WTC11 (cell line): ENCODE measurements around the gene ZNF532. TPM values are rescaled to one million over a fixed set of nuclear protein-coding genes. Genes with fewer than 3 reads are reported as not detected.

Experiments
- ATAC-seq: fragments of 200-7000 bp; cut with Tn5 transposase; 2 replicates; pipeline ENCODE4 v1.10.0; 2021; ENCODE audit warnings: mild to moderate bottlenecking, moderate library complexity
- CTCF ChIA-PET: fragments of 300-600 bp; sonication (Branson Sonifier 250); formaldehyde crosslinking; loops from one replicate; lab custom pipeline; 2021; ENCODE audit warnings: antibody characterized with exemption; lab: Charles Lee
- POLR2A ChIA-PET: fragments of 350-600 bp; sonication (Branson Sonifier 250); formaldehyde crosslinking; loops from one replicate; lab custom pipeline; 2021; ENCODE audit warnings: antibody characterized with exemption; lab: Charles Lee
- DNase-seq: peaks from one replicate; pipeline ENCODE4 v3.0.0; 2021; ENCODE audit warnings: low spot score
- H3K27ac Mint-ChIP-seq: 2 replicates; pipeline ENCODE4 v1.8.0; 2021; ENCODE audit warnings: mixed read lengths
- H3K27me3 Mint-ChIP-seq: 2 replicates; pipeline ENCODE4 v1.8.0; 2021; ENCODE audit warnings: low read depth, mild to moderate bottlenecking, moderate library complexity, mixed read lengths
- H3K36me3 Mint-ChIP-seq: 2 replicates; pipeline ENCODE4 v1.8.0; 2021; ENCODE audit warnings: mixed read lengths
- H3K4me1 Mint-ChIP-seq: 2 replicates; pipeline ENCODE4 v1.8.0; 2022; ENCODE audit warnings: mixed read lengths
- H3K4me3 Mint-ChIP-seq: 2 replicates; pipeline ENCODE4 v1.8.0; 2021; ENCODE audit warnings: mild to moderate bottlenecking, moderate library complexity, mixed read lengths
- H3K9me3 Mint-ChIP-seq: 2 replicates; pipeline ENCODE4 v1.8.0; 2021; ENCODE audit warnings: mixed read lengths
- EMX1 ChIP-seq: fragments of 250-450 bp; sonication (Bioruptor Pico); IDR thresholded peaks from 2 replicates; pipeline ENCODE4 v1.8.0; 2021; ENCODE audit warnings: mild to moderate bottlenecking
- ESRRA ChIP-seq: sonication (generic); formaldehyde crosslinking; IDR thresholded peaks from 2 replicates; pipeline ENCODE4 v1.8.1; 2022; ENCODE audit warnings: mild to moderate bottlenecking, missing genetic modification reagents, borderline replicate concordance
- FOXJ3 ChIP-seq: sonication (generic); formaldehyde crosslinking; IDR thresholded peaks from 2 replicates; pipeline ENCODE4 v1.9.0; 2021; ENCODE audit warnings: missing genetic modification reagents, mild to moderate bottlenecking, borderline replicate concordance
- FOXK1 ChIP-seq: sonication (generic); formaldehyde crosslinking; IDR thresholded peaks from 2 replicates; pipeline ENCODE4 v1.8.0; 2022; ENCODE audit warnings: mild to moderate bottlenecking, moderate library complexity, missing genetic modification reagents
- JAZF1 ChIP-seq: fragments of 250-450 bp; sonication (Bioruptor Pico); IDR thresholded peaks from 2 replicates; pipeline ENCODE4 v1.9.0; 2021; ENCODE audit warnings: moderate library complexity, mild to moderate bottlenecking, inconsistent platforms
- MYBL2 ChIP-seq: sonication (generic); formaldehyde crosslinking; IDR thresholded peaks from 2 replicates; pipeline ENCODE4 v1.8.1; 2023; ENCODE audit warnings: mild to moderate bottlenecking, moderate library complexity, missing genetic modification reagents
- NFYB ChIP-seq: sonication (generic); formaldehyde crosslinking; conservative IDR thresholded peaks from 2 replicates; pipeline ENCODE4 v1.8.0; 2022; ENCODE audit warnings: low read depth, missing genetic modification reagents
- NR1H2 ChIP-seq: sonication (generic); formaldehyde crosslinking; IDR thresholded peaks from 2 replicates; pipeline ENCODE4 v1.9.0; 2021; ENCODE audit warnings: mild to moderate bottlenecking, moderate library complexity, missing genetic modification reagents
- SMAD4 ChIP-seq: sonication (generic); formaldehyde crosslinking; IDR thresholded peaks from 2 replicates; pipeline ENCODE4 v1.8.0; 2022; ENCODE audit warnings: mild to moderate bottlenecking, missing genetic modification reagents
- SOX15 ChIP-seq: fragments of 250-450 bp; sonication (Bioruptor Pico); IDR thresholded peaks from 2 replicates; pipeline ENCODE4 v1.9.0; 2021; ENCODE audit warnings: mild to moderate bottlenecking
- TCF7 ChIP-seq: sonication (generic); formaldehyde crosslinking; IDR thresholded peaks from 2 replicates; pipeline ENCODE4 v1.8.0; 2022; ENCODE audit warnings: mild to moderate bottlenecking, low read depth, missing genetic modification reagents, moderate library complexity
- TEAD4 ChIP-seq: sonication (generic); formaldehyde crosslinking; IDR thresholded peaks from 2 replicates; pipeline ENCODE4 v1.8.0; 2022; ENCODE audit warnings: mild to moderate bottlenecking, missing genetic modification reagents
- TP53 ChIP-seq: sonication (generic); formaldehyde crosslinking; IDR thresholded peaks from 2 replicates; pipeline ENCODE4 v1.8.1; 2023; ENCODE audit warnings: mild to moderate bottlenecking, missing genetic modification reagents
- ZNF219 ChIP-seq: sonication (generic); formaldehyde crosslinking; IDR thresholded peaks from 2 replicates; pipeline ENCODE4 v1.8.0; 2023; ENCODE audit warnings: missing genetic modification reagents, mild to moderate bottlenecking, borderline replicate concordance
- ZNF396 ChIP-seq: fragments of 250-450 bp; sonication (Bioruptor Pico); IDR thresholded peaks from 2 replicates; pipeline ENCODE4 v1.8.0; 2021; ENCODE audit warnings: mild to moderate bottlenecking, moderate library complexity, borderline replicate concordance
- total RNA-seq: library from RNA; stranded (reverse); gene quantifications from 3 replicates; pipeline ENCODE4 v1.2.3, GENCODE V29; 2021
- TF ChIP-seq, protein P1 (sequence below): sonication (generic); formaldehyde crosslinking; IDR thresholded peaks from 2 replicates; pipeline ENCODE4 v1.8.1; 2023; ENCODE audit warnings: mild to moderate bottlenecking, missing genetic modification reagents
- TF ChIP-seq, protein P2 (sequence below): sonication (generic); formaldehyde crosslinking; IDR thresholded peaks from 2 replicates; pipeline ENCODE4 v1.8.1; 2022; ENCODE audit warnings: missing genetic modification reagents, borderline replicate concordance
- TF ChIP-seq, protein P3 (sequence below): sonication (generic); formaldehyde crosslinking; IDR thresholded peaks from 2 replicates; pipeline ENCODE4 v1.8.1; 2023; ENCODE audit warnings: mild to moderate bottlenecking, moderate library complexity, missing genetic modification reagents
- TF ChIP-seq, protein P4 (sequence below): fragments of 250-450 bp; sonication (Bioruptor Pico); IDR thresholded peaks from 2 replicates; pipeline ENCODE4 v1.8.0; 2021; ENCODE audit warnings: mild to moderate bottlenecking
- TF ChIP-seq, protein P5 (sequence below): fragments of 250-450 bp; sonication (Bioruptor Pico); IDR thresholded peaks from 2 replicates; pipeline ENCODE4 v1.9.0; 2021; ENCODE audit warnings: mild to moderate bottlenecking
- TF ChIP-seq, protein P6 (sequence below): sonication (generic); formaldehyde crosslinking; IDR thresholded peaks from 2 replicates; pipeline ENCODE4 v1.8.0; 2022; ENCODE audit warnings: mild to moderate bottlenecking, missing genetic modification reagents

The ZNF532 gene
- total RNA-seq, 1 experiment from 2014 or later: 171 TPM

DNA sequence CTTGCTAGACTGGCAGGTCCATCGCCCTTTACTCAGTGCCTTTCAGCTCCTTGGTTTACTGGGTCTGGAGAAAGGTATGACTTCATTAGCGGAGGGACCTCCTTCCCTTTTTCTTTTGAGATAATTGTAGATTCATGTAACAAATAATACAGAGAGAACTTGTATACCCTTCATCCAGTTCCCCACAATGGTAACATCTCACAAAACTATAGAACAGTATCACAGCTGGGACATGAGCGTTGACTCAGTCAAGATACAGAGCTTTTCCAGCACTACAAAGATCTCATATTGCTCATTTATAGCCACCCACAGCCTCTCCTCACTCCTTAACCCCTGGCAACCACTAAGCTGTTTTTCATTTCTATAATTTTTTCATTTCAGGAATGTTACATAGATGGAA is 59.8 kb downstream of the ZNF532 start (continued):
- TF ChIP-seq, protein P1, sequence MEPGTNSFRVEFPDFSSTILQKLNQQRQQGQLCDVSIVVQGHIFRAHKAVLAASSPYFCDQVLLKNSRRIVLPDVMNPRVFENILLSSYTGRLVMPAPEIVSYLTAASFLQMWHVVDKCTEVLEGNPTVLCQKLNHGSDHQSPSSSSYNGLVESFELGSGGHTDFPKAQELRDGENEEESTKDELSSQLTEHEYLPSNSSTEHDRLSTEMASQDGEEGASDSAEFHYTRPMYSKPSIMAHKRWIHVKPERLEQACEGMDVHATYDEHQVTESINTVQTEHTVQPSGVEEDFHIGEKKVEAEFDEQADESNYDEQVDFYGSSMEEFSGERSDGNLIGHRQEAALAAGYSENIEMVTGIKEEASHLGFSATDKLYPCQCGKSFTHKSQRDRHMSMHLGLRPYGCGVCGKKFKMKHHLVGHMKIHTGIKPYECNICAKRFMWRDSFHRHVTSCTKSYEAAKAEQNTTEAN: no peak
- TF ChIP-seq ZNF219: no peak
- TF ChIP-seq, protein P2, sequence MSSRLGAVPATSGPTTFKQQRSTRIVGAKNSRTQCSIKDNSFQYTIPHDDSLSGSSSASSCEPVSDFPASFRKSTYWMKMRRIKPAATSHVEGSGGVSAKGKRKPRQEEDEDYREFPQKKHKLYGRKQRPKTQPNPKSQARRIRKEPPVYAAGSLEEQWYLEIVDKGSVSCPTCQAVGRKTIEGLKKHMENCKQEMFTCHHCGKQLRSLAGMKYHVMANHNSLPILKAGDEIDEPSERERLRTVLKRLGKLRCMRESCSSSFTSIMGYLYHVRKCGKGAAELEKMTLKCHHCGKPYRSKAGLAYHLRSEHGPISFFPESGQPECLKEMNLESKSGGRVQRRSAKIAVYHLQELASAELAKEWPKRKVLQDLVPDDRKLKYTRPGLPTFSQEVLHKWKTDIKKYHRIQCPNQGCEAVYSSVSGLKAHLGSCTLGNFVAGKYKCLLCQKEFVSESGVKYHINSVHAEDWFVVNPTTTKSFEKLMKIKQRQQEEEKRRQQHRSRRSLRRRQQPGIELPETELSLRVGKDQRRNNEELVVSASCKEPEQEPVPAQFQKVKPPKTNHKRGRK: no peak
- no peak for TF ChIP-seq SMAD4 (CRISPR knock-in tag)
- TF ChIP-seq, protein P3, sequence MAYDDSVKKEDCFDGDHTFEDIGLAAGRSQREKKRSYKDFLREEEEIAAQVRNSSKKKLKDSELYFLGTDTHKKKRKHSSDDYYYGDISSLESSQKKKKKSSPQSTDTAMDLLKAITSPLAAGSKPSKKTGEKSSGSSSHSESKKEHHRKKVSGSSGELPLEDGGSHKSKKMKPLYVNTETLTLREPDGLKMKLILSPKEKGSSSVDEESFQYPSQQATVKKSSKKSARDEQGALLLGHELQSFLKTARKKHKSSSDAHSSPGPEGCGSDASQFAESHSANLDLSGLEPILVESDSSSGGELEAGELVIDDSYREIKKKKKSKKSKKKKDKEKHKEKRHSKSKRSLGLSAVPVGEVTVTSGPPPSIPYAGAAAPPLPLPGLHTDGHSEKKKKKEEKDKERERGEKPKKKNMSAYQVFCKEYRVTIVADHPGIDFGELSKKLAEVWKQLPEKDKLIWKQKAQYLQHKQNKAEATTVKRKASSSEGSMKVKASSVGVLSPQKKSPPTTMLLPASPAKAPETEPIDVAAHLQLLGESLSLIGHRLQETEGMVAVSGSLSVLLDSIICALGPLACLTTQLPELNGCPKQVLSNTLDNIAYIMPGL: no peak

DNA sequence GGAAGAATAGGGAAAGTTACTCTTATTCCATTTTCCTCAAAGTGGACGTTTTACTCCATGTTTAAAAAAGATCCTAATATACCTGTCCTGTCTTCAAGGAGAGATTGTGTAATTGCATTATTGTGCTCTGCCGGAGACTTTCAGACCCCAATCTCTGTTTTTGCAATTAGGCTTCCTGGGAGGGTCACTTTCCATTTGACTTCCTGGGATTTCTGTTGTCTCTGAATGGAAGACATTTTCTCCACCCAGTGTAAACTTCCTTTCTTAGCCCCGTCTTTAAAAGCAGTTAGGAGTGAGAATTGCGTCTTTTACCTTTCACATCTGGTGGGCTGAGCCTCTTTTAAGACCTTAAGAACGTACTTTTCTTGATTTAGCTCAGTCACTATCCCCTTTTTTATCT is 63.0 kb downstream of the ZNF532 start:
- peak overlapping the region; percentile 51 for H3K4me3 Mint-ChIP-seq
- DNase-seq (no peak), ATAC-seq (peak; percentile 27)
- CTCF ChIA-PET: interaction anchor here (0.6 kb wide), 1 partner anchor 81 kb away, joined by 3 read pairs; no protein-coding TSS in a partner anchor
- POLR2A ChIA-PET: no interaction called here
- peaks cover 79% of the 10 kb centered on the region for H3K4me1 Mint-ChIP-seq
- no peaks in the 10 kb centered on the region for H3K27me3 Mint-ChIP-seq
- TF ChIP-seq FOXJ3 (CRISPR knock-in tag) (no peak), ZNF396 (CRISPR knock-in tag) (no peak), ESRRA (CRISPR knock-in tag) (no peak), NR1H2 (CRISPR knock-in tag) (no peak), FOXK1 (CRISPR knock-in tag) (no peak), TEAD4 (CRISPR knock-in tag) (no peak), TP53 (CRISPR knock-in tag) (no peak), NFYB (no peak), JAZF1 (CRISPR knock-in tag) (no peak), EMX1 (CRISPR knock-in tag) (no peak), MYBL2 (CRISPR knock-in tag) (no peak), SOX15 (no peak), TCF7 (no peak)
- TF ChIP-seq, protein P4, sequence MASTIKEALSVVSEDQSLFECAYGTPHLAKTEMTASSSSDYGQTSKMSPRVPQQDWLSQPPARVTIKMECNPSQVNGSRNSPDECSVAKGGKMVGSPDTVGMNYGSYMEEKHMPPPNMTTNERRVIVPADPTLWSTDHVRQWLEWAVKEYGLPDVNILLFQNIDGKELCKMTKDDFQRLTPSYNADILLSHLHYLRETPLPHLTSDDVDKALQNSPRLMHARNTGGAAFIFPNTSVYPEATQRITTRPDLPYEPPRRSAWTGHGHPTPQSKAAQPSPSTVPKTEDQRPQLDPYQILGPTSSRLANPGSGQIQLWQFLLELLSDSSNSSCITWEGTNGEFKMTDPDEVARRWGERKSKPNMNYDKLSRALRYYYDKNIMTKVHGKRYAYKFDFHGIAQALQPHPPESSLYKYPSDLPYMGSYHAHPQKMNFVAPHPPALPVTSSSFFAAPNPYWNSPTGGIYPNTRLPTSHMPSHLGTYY (CRISPR knock-in tag): no peak
- TF ChIP-seq, protein P1: no peak
- TF ChIP-seq, protein P5, sequence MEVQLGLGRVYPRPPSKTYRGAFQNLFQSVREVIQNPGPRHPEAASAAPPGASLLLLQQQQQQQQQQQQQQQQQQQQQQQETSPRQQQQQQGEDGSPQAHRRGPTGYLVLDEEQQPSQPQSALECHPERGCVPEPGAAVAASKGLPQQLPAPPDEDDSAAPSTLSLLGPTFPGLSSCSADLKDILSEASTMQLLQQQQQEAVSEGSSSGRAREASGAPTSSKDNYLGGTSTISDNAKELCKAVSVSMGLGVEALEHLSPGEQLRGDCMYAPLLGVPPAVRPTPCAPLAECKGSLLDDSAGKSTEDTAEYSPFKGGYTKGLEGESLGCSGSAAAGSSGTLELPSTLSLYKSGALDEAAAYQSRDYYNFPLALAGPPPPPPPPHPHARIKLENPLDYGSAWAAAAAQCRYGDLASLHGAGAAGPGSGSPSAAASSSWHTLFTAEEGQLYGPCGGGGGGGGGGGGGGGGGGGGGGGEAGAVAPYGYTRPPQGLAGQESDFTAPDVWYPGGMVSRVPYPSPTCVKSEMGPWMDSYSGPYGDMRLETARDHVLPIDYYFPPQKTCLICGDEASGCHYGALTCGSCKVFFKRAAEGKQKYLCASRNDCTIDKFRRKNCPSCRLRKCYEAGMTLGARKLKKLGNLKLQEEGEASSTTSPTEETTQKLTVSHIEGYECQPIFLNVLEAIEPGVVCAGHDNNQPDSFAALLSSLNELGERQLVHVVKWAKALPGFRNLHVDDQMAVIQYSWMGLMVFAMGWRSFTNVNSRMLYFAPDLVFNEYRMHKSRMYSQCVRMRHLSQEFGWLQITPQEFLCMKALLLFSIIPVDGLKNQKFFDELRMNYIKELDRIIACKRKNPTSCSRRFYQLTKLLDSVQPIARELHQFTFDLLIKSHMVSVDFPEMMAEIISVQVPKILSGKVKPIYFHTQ (CRISPR knock-in tag): no peak
- TF ChIP-seq, protein P6, sequence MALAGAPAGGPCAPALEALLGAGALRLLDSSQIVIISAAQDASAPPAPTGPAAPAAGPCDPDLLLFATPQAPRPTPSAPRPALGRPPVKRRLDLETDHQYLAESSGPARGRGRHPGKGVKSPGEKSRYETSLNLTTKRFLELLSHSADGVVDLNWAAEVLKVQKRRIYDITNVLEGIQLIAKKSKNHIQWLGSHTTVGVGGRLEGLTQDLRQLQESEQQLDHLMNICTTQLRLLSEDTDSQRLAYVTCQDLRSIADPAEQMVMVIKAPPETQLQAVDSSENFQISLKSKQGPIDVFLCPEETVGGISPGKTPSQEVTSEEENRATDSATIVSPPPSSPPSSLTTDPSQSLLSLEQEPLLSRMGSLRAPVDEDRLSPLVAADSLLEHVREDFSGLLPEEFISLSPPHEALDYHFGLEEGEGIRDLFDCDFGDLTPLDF: no peak
- H3K27ac Mint-ChIP-seq: peak overlapping the region; percentile 96
- H3K36me3 Mint-ChIP-seq: peaks cover 35% of the 10 kb centered on the region
- H3K9me3 Mint-ChIP-seq: peaks cover 12% of the 10 kb centered on the region
